Measurements from ENCODE around the gene FOXP4.

DNA sequence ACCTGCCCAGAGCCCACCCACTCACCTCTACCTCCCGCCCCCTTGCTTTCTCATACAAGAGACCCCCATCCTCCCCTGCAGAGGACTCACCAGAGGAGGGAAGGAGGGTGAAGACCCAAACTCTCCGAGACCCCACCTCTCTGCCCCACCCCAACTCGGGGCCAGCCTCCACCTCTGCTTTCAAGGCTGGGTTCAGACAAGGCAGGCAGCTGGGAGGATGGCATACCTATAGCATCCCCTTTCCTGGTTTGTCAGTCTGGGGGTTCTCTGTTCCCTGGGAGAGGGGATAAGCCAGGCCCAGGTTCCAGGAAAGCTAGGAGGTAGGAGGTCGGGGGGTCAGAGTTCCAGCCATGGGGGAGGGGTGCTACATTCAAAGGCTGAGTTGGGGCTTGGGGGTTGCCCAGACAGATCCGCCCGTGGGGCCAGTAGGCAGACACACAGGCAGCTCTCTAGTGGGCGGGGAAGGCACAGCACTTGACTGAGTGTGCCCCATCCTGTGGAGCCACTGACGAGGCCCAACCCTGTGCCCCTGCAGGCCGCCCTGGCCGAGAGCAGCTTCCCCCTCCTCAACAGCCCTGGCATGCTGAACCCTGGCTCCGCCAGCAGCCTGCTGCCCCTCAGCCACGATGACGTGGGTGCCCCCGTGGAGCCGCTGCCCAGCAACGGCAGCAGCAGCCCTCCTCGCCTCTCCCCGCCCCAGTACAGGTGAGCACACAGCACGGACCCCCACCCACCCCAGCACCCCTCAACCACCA lies 51.2 kb downstream of the FOXP4 start:
- no peak for TF ChIP-seq POLR2AphosphoS5 (IDR thresholded peaks at IDR 0.05)
- TF ChIP-seq, protein P1, sequence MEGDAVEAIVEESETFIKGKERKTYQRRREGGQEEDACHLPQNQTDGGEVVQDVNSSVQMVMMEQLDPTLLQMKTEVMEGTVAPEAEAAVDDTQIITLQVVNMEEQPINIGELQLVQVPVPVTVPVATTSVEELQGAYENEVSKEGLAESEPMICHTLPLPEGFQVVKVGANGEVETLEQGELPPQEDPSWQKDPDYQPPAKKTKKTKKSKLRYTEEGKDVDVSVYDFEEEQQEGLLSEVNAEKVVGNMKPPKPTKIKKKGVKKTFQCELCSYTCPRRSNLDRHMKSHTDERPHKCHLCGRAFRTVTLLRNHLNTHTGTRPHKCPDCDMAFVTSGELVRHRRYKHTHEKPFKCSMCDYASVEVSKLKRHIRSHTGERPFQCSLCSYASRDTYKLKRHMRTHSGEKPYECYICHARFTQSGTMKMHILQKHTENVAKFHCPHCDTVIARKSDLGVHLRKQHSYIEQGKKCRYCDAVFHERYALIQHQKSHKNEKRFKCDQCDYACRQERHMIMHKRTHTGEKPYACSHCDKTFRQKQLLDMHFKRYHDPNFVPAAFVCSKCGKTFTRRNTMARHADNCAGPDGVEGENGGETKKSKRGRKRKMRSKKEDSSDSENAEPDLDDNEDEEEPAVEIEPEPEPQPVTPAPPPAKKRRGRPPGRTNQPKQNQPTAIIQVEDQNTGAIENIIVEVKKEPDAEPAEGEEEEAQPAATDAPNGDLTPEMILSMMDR (IDR thresholded peaks at IDR 0.05 in 8 of 11, conservative IDR thresholded peaks at IDR 0.05 in 3 of 11): no peak
- no peak for TF ChIP-seq POLR2A (IDR thresholded peaks at IDR 0.05)

Measured in spleen (tissue), 7 donors.